Neural progenitor cell (in vitro differentiated cells): ENCODE results near the gene IL6.

Experiments used
- CTCF ChIP-seq: fragments of 200-600 bp; sonication (generic); IDR thresholded peaks from 2 replicates; pipeline ENCODE4 v1.5.1; 2017; ENCODE audit warnings: antibody characterized with exemption, mild to moderate bottlenecking
- EZH2 ChIP-seq: fragments of 200-600 bp; sonication (generic); IDR thresholded peaks from 2 replicates; pipeline ENCODE4 v1.6.1; 2017; ENCODE audit warnings: antibody characterized with exemption, mild to moderate bottlenecking, moderate library complexity

GRCh38 chr7:22718200-22718711 lies 8.7 kb upstream of the IL6 start:
- TF ChIP-seq CTCF (no peak), EZH2 (no peak)
